ENCODE measurements around the gene FAM240A. TPM values are rescaled to one million over a fixed set of nuclear protein-coding genes. Genes with fewer than 3 reads are reported as not detected.

The FAM240A gene
- total and polyA plus RNA-seq, 2 experiments from 2014 or later, result 0.18 TPM; not detected in 1

- no peak for TF ChIP-seq ZNF462 (CRISPR knock-in tag; IDR thresholded peaks at IDR 0.05)
- TF ChIP-seq ZNF331 (CRISPR knock-in tag; IDR thresholded peaks at IDR 0.05; ENCODE audit: low read depth), result no peak
- no peak for TF ChIP-seq STAT1 (IDR thresholded peaks at IDR 0.05; ENCODE audit: unreplicated experiment)
Measured at GRCh38 chr3:46634856-46635255, 22.5 kb downstream of the FAM240A start (continued).

- H3K4me1 ChIP-seq (ENCODE audit: insufficient read depth), result no peaks in the 10 kb centered on the region
- no peaks in the 10 kb centered on the region for H3K79me2 ChIP-seq (replicated peaks; ENCODE audit: insufficient read depth)
- H3K9me2 ChIP-seq (ENCODE audit: insufficient read depth), result peaks cover 12% of the 10 kb centered on the region; the same call in 1 of the 2 replicates
- no peak overlapping the region for H3K4me2 ChIP-seq
- H3K4me3 ChIP-seq, result no peak overlapping the region
- Mint-ChIP-seq H3K27me3 (ENCODE audit: insufficient read depth, low read depth, poor library complexity) (peaks cover 3% of the 10 kb centered on the region), H3K9me3 (peaks cover 13% of the 10 kb centered on the region; the same call in 2 of the 3 replicates), H3K27ac (no peak overlapping the region), H3K36me3 (ENCODE audit: low read depth) (peaks cover 7% of the 10 kb centered on the region; the same call in 1 of the 3 replicates), H3K4me1 (peaks cover 6% of the 10 kb centered on the region), H3K4me3 (no peak overlapping the region)
- H3F3A ChIP-seq (replicated peaks; ENCODE audit: low read depth), result no peaks in the 10 kb centered on the region
- no peaks in the 10 kb centered on the region for H3K27me3 ChIP-seq (ENCODE audit: insufficient read depth)
- H4K20me1 ChIP-seq (replicated peaks; ENCODE audit: insufficient read depth), result no peaks in the 10 kb centered on the region
- no peaks in the 10 kb centered on the region for H3K36me3 ChIP-seq (ENCODE audit: insufficient read depth)
- no peak overlapping the region for H2AFZ ChIP-seq
- no peak for DNase-seq (ENCODE audit: low spot score)
- no peak for ATAC-seq
- no peak overlapping the region for H3K27ac ChIP-seq (ENCODE audit: low read depth)
- TF ChIP-seq STAT1 (IDR thresholded peaks at IDR 0.05; ENCODE audit: unreplicated experiment), result no peak
- TF ChIP-seq CREB1 (CRISPR knock-in tag; IDR thresholded peaks at IDR 0.05; ENCODE audit: low read depth), result no peak
- no peak for TF ChIP-seq EZH2 (IDR thresholded peaks at IDR 0.05; ENCODE audit: low read depth, unreplicated experiment)
- no peak for TF ChIP-seq ETS1 (IDR thresholded peaks at IDR 0.05)
- no peak for TF ChIP-seq CTCF (conservative IDR thresholded peaks at IDR 0.05; ENCODE audit: low read depth in 2 of 2)
- TF ChIP-seq REST (IDR thresholded peaks at IDR 0.05; ENCODE audit: unreplicated experiment), result no peak
- TF ChIP-seq JUNB (IDR thresholded peaks at IDR 0.05; ENCODE audit: unreplicated experiment), result no peak
Measured at GRCh38 chr3:46639221-46639620, 26.9 kb downstream of the FAM240A start.

Measured in GM23338 (cell line).